Naive thymus-derived CD4-positive, alpha-beta T cell (primary cell): Measurements from ENCODE around the gene CDH13. TPM values are rescaled to one million over a fixed set of nuclear protein-coding genes. Genes with fewer than 3 reads are reported as not detected.

ENCODE experiments used
- ATAC-seq: fragments of 150-1000 bp; cut with Tn5 transposase; 2 replicates; pipeline ENCODE4 v1.10.0; 2021; ENCODE audit warnings: mild to moderate bottlenecking, moderate library complexity
- CTCF ChIA-PET: fragments of 350-600 bp; sonication (Branson Sonifier 250); formaldehyde crosslinking; loops from one replicate; lab custom pipeline; 2021; ENCODE audit warnings: antibody characterized with exemption; lab: Charles Lee
- POLR2A ChIA-PET: fragments of 350-600 bp; sonication (Branson Sonifier 250); formaldehyde crosslinking; loops from one replicate; lab custom pipeline; 2021; ENCODE audit warnings: antibody characterized with exemption, inconsistent platforms; lab: Charles Lee
- DNase-seq, 9 donors: peaks; one replicate each; pipeline versions ENCODE4 v3.0.0 to v3.0.0-alpha.2; 2020 to 2022; ENCODE audit warnings: mixed read lengths in 1 of 9
- H3K27ac ChIP-seq: one replicate; pipeline ENCODE4 v1.7.0; 2013; ENCODE audit warnings: mild to moderate bottlenecking, low read depth, low read length, moderate library complexity
- H3K27me3 ChIP-seq, 2 donors: one replicate each; pipeline ENCODE4 v1.7.0; 2013; ENCODE audit warnings: low read length in 2 of 2, mild to moderate bottlenecking in 2 of 2, moderate library complexity in 2 of 2; ENCODE audit not compliant: control insufficient read depth in 2 of 2, insufficient read depth in 2 of 2
- H3K36me3 ChIP-seq, 3 experiments: 1 replicate in 2 of 3; 2 replicates in 1 of 3; pipeline ENCODE4 v1.7.0; 2013; ENCODE audit warnings: low read length in 3 of 3, mild to moderate bottlenecking in 3 of 3, moderate library complexity in 1 of 3; ENCODE audit not compliant: insufficient read depth in 3 of 3, control insufficient read depth in 2 of 3
- H3K4me1 ChIP-seq, 2 donors: one replicate each; pipeline ENCODE4 v1.7.0; 2013; ENCODE audit warnings: low read length in 2 of 2, mild to moderate bottlenecking in 2 of 2, moderate library complexity in 1 of 2; ENCODE audit not compliant: control insufficient read depth in 2 of 2, insufficient read depth in 2 of 2
- H3K4me3 ChIP-seq: 2 replicates; pipeline ENCODE4 v1.7.0; 2013; ENCODE audit warnings: mild to moderate bottlenecking, low read length
- H3K9me3 ChIP-seq, 3 experiments: 1 replicate in 2 of 3; 2 replicates in 1 of 3; pipeline ENCODE4 v1.7.0; 2013; ENCODE audit warnings: low read length in 3 of 3; ENCODE audit not compliant: control insufficient read depth in 2 of 3
- H3K27ac Mint-ChIP-seq, 9 donors: one replicate each; pipeline ENCODE4 v1.8.0; 2020 to 2022; ENCODE audit warnings: mixed read lengths in 9 of 9, mild to moderate bottlenecking in 8 of 9, moderate library complexity in 5 of 9, inconsistent platforms in 2 of 9
- H3K27me3 Mint-ChIP-seq, 5 donors: one replicate each; pipeline ENCODE4 v1.8.0; 2021 to 2022; ENCODE audit warnings: mixed read lengths in 5 of 5, mild to moderate bottlenecking in 1 of 5
- H3K36me3 Mint-ChIP-seq, 5 donors: one replicate each; pipeline ENCODE4 v1.8.0; 2020 to 2022; ENCODE audit warnings: mixed read lengths in 5 of 5, mild to moderate bottlenecking in 3 of 5, inconsistent platforms in 1 of 5
- H3K4me1 Mint-ChIP-seq, 7 donors: one replicate each; pipeline ENCODE4 v1.8.0; 2020 to 2022; ENCODE audit warnings: mixed read lengths in 7 of 7, mild to moderate bottlenecking in 3 of 7, inconsistent platforms in 1 of 7
- H3K4me3 Mint-ChIP-seq, 10 donors: one replicate each; pipeline ENCODE4 v1.8.0; 2020 to 2022; ENCODE audit warnings: mild to moderate bottlenecking in 10 of 10, mixed read lengths in 10 of 10, moderate library complexity in 6 of 10, inconsistent platforms in 2 of 10
- H3K9me3 Mint-ChIP-seq, 11 donors: one replicate each; pipeline ENCODE4 v1.8.0; 2020 to 2022; ENCODE audit warnings: mixed read lengths in 11 of 11, mild to moderate bottlenecking in 4 of 11, inconsistent platforms in 1 of 11, moderate library complexity in 1 of 11
- intact Hi-C, 2 donors: fragments of 100-400 bp; cut with micrococcal nuclease; formaldehyde crosslinking; loops; one replicate each; pipeline ENCODE4 v1.15.1; 2023
- polyA plus RNA-seq, 2 donors: library from polyadenylated mRNA; unstranded; fragments of 300-500 nt; fragmentation: Illumina TruSeq; gene quantifications; one replicate each; pipeline ENCODE4 v1.2.3, GENCODE V29; 2021
- total RNA-seq, 6 experiments: library from RNA in 5 of 6; stranded (reverse) in 5 of 6; gene quantifications; 1 replicate in 5 of 6; 2 replicates in 1 of 6; pipeline ENCODE4 v1.2.3 and lab custom pipeline; 2021 to 2026

CDH13 gene
- total and polyA plus RNA-seq, 7 experiments from 2014 or later: not detected

DNA sequence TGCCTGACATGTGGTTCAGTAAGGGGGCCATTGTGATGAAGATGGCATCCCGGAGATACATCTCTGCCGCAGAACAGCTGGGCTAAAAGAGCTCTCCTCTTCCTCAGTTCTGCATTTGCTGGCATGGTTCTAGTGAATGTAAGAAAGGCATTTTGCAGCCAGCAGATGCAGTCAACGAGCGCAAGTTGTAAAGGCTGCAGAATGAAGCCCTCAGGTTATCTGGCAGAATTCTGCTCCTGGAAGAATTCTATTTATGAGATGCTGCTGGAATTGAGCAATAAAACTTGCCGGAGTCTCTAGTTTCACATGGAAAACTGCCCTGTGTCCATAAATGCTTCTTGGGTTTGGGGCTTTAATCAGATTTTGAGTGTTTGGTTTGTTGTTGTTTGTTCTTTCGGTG is 1004.2 kb downstream of the CDH13 start:
- no peaks in the 10 kb centered on the region for H3K36me3 Mint-ChIP-seq
- Histone ChIP-seq H3K27me3 (no peaks in the 10 kb centered on the region), H3K4me1 (no peaks in the 10 kb centered on the region), H3K36me3 (no peaks in the 10 kb centered on the region), H3K4me3 (no peak overlapping the region), H3K27ac (no peak overlapping the region), H3K9me3 (no peaks in the 10 kb centered on the region)
- intact Hi-C loops: no loop called here
- DNase-seq (no peak), ATAC-seq (no peak)
- no peaks in the 10 kb centered on the region for H3K4me1 Mint-ChIP-seq
- no peak overlapping the region for H3K27ac Mint-ChIP-seq
- H3K27me3 Mint-ChIP-seq: peaks cover 0 to 8% (median 2%) of the 10 kb centered on the region in 5 donors
- POLR2A ChIA-PET: no interaction called here
- H3K9me3 Mint-ChIP-seq: peaks cover 0 to 8% (median under 1%) of the 10 kb centered on the region in 11 donors
- no peak overlapping the region for H3K4me3 Mint-ChIP-seq
- CTCF ChIA-PET: no interaction called here

- Histone ChIP-seq H3K4me3 (no peak overlapping the region), H3K27ac (no peak overlapping the region), H3K9me3 (no peaks in the 10 kb centered on the region), H3K27me3 (no peaks in the 10 kb centered on the region), H3K4me1 (no peaks in the 10 kb centered on the region), H3K36me3 (no peaks in the 10 kb centered on the region)
- Mint-ChIP-seq H3K36me3 (no peaks in the 10 kb centered on the region), H3K4me1 (no peaks in the 10 kb centered on the region), H3K4me3 (no peak overlapping the region), H3K27ac (no peak overlapping the region), H3K27me3 (peaks cover 0 to 13% (median 6%) of the 10 kb centered on the region in 5 donors), H3K9me3 (peaks cover 0 to 13% (median 3%) of the 10 kb centered on the region in 11 donors)
- ATAC-seq (no peak), DNase-seq (no peak)
- POLR2A ChIA-PET: no interaction called here
- intact Hi-C loops: no loop called here
- CTCF ChIA-PET: no interaction called here
Observed at GRCh38 chr16:83633286-83633685, 1006.5 kb downstream of the CDH13 start.

DNA sequence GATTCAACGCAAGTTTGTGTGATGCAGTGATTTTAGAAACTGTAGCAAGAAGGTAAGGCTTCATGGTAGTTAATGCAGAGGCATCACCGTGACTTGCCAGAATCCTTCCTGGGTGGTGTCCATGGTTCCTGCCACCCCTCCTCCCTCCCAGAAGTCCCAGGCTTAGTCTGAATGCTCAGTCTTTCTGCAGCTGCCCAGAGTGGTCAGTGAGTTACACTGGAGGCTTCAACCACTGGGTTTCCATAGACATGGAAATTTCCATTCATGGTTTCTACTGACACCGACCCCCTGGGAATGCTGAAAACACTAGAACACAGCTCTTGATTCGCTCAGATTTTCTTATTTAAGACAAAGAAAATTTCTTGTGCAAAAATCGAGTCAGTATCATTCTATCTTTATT is 1021.6 kb downstream of the CDH13 start:
- no peak overlapping the region for H3K27ac Mint-ChIP-seq
- no peak for DNase-seq
- H3K9me3 Mint-ChIP-seq: peaks cover 0 to 11% (median 5%) of the 10 kb centered on the region in 11 donors
- H3K4me1 Mint-ChIP-seq: no peaks in the 10 kb centered on the region
- peaks cover 0 to 7% (median 0%) of the 10 kb centered on the region in 5 donors for H3K36me3 Mint-ChIP-seq
- H3K27ac ChIP-seq: no peak overlapping the region
- no peak overlapping the region for H3K4me3 ChIP-seq
- CTCF ChIA-PET: no interaction called here
- no peak for ATAC-seq
- H3K27me3 Mint-ChIP-seq: peaks cover 0 to 8% (median 5%) of the 10 kb centered on the region in 5 donors
- H3K9me3 ChIP-seq: no peaks in the 10 kb centered on the region
- intact Hi-C loops: no loop called here
- H3K36me3 ChIP-seq: no peaks in the 10 kb centered on the region
- POLR2A ChIA-PET: no interaction called here
- H3K27me3 ChIP-seq: no peaks in the 10 kb centered on the region
- no peak overlapping the region for H3K4me3 Mint-ChIP-seq
- no peaks in the 10 kb centered on the region for H3K4me1 ChIP-seq

DNA sequence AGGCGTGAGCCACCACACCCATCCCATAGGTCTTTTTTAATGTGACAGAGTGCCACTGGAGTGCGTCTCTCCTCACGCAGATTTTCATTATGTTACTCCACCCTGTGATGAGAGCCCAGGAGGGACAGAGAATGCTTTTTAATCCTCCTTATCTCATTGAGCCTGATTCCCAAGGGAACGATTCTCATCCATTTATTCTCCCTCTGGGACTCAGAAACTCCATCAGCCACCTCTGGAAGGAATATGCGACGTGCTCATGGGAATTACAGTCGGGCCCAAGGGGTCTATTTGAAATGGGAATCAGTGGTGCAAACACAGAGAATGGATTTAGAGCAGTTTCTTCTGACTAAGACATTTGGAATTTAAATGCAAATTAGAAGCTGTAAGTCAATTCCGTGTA is 1025.1 kb downstream of the CDH13 start:
- Histone ChIP-seq H3K9me3 (no peaks in the 10 kb centered on the region), H3K27ac (no peak overlapping the region), H3K36me3 (no peaks in the 10 kb centered on the region), H3K4me3 (no peak overlapping the region), H3K27me3 (no peaks in the 10 kb centered on the region), H3K4me1 (no peaks in the 10 kb centered on the region)
- intact Hi-C loops: no loop called here
- Mint-ChIP-seq H3K27me3 (peaks cover 0 to 7% (median 0%) of the 10 kb centered on the region in 5 donors), H3K9me3 (peaks cover 0 to 7% (median 0%) of the 10 kb centered on the region in 11 donors), H3K4me1 (no peaks in the 10 kb centered on the region), H3K27ac (no peak overlapping the region), H3K36me3 (peaks cover 0 to 7% (median 0%) of the 10 kb centered on the region in 5 donors), H3K4me3 (no peak overlapping the region)
- ATAC-seq (no peak), DNase-seq (no peak)
- CTCF ChIA-PET: no interaction called here
- POLR2A ChIA-PET: no interaction called here

DNA sequence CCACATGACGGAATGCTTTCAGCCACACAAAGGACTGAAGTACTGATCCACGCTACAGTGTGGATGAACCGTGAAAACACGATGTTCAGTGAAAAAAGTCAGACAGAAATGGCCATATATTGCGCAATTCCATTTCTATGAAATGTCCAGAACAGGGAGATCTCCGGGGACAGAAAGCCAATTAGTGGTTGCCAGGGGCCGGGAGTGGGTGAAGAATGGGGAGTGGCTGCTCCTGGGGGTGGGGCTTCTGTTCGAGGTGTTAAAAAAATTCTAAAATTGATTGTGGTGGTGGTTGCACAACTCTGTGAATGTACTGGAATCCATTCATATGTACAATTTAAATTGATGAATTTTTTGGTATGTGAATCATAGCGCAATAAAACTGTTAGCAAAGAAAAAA is 1026.2 kb downstream of the CDH13 start:
- H3K36me3 ChIP-seq: no peaks in the 10 kb centered on the region
- Mint-ChIP-seq H3K9me3 (peaks cover 0 to 5% (median 0%) of the 10 kb centered on the region in 11 donors), H3K27ac (no peak overlapping the region), H3K27me3 (peaks cover 0 to 7% (median 0%) of the 10 kb centered on the region in 5 donors), H3K36me3 (peaks cover 0 to 4% (median 0%) of the 10 kb centered on the region in 5 donors), H3K4me1 (no peaks in the 10 kb centered on the region), H3K4me3 (no peak overlapping the region)
- no peak for DNase-seq
- H3K4me1 ChIP-seq: no peaks in the 10 kb centered on the region
- H3K27ac ChIP-seq: no peak overlapping the region
- intact Hi-C loops: no loop called here
- H3K4me3 ChIP-seq: no peak overlapping the region
- ATAC-seq: no peak
- ChIA-PET POLR2A (no interaction called here), CTCF (no interaction called here)
- no peaks in the 10 kb centered on the region for H3K9me3 ChIP-seq
- no peaks in the 10 kb centered on the region for H3K27me3 ChIP-seq

GRCh38 chr16:83653785-83654184 is 1027.0 kb downstream of the CDH13 start:
- CTCF ChIA-PET: no interaction called here
- POLR2A ChIA-PET: no interaction called here
- DNase-seq (no peak), ATAC-seq (no peak)
- Mint-ChIP-seq H3K9me3 (peaks cover 0 to 5% (median 0%) of the 10 kb centered on the region in 11 donors), H3K36me3 (peaks cover 0 to under 1% (median 0%) of the 10 kb centered on the region in 5 donors), H3K4me3 (no peak overlapping the region), H3K27me3 (peaks cover 0 to 7% (median 0%) of the 10 kb centered on the region in 5 donors), H3K27ac (no peak overlapping the region), H3K4me1 (no peaks in the 10 kb centered on the region)
- Histone ChIP-seq H3K9me3 (no peaks in the 10 kb centered on the region), H3K4me3 (no peak overlapping the region), H3K27ac (no peak overlapping the region), H3K4me1 (no peaks in the 10 kb centered on the region), H3K36me3 (no peaks in the 10 kb centered on the region), H3K27me3 (no peaks in the 10 kb centered on the region)
- intact Hi-C loops: no loop called here

DNA sequence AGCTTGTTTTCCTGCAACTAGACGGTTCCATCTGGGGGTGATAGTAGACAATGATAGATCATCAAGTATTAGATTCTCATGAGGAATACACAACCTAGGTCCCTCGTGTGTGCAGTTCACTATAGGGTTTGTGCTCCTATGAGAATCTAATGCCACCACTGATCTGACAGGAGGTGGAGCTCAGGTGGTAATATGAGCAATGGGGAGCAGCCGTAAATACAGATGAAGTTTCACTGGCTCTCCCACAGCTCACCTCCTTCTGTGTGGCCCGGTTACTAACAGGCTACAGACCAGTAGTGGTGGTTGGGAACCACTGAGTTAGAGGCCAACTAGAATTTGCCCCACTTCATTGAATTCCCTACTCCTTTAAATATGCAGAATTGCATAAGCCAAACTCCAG is 1033.5 kb downstream of the CDH13 start:
- DNase-seq (no peak), ATAC-seq (no peak)
- no peak overlapping the region for H3K4me3 Mint-ChIP-seq
- Histone ChIP-seq H3K9me3 (peaks cover 0 to 5% (median 0%) of the 10 kb centered on the region in 3 experiments), H3K27ac (no peak overlapping the region), H3K36me3 (no peaks in the 10 kb centered on the region), H3K4me3 (no peak overlapping the region), H3K27me3 (no peaks in the 10 kb centered on the region), H3K4me1 (no peaks in the 10 kb centered on the region)
- H3K4me1 Mint-ChIP-seq: no peaks in the 10 kb centered on the region
- ChIA-PET CTCF (no interaction called here), POLR2A (no interaction called here)
- peaks cover 0 to 7% (median 2%) of the 10 kb centered on the region in 11 donors for H3K9me3 Mint-ChIP-seq
- H3K27me3 Mint-ChIP-seq: peaks cover 0 to 11% (median 0%) of the 10 kb centered on the region in 5 donors
- no peaks in the 10 kb centered on the region for H3K36me3 Mint-ChIP-seq
- no peak overlapping the region for H3K27ac Mint-ChIP-seq
- intact Hi-C loops: no loop called here
